NCI-H2227 (cell line): ENCODE data around the gene ENO2.

ENCODE experiments used
- DNase-seq: peaks from one replicate; lab custom pipeline; 2025; ENCODE audit not compliant: unreplicated experiment; lab: John Stamatoyannopoulos, UW

Gene ENO2

GRCh38 chr12:6946920-6947374 lies 32.6 kb downstream of the ENO2 start:
- DNase-seq, result no peak

DNA sequence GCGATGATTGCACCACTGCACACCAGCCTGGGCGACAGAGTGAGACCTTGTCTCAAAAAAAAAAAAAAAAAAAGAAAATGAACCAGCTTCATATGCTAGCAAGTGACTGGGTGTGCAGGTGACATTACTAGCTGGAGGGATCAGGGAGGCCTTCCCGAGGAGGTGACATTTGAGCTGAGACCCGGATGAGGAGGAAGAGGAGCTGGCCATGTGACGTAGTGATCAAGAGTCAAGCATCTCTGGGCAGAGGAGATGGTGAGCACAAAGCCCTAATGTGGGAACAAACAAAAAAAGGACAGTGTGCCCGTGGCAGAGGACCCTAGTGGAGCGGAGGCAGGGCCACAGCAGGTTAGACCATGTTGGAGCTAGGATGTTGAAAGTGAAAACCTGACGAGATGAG lies 33.2 kb downstream of the ENO2 start:
- DNase-seq, result no peak

- DNase-seq, result no peak
Measured at GRCh38 chr12:6948873-6949594, 34.7 kb downstream of the ENO2 start.

DNA sequence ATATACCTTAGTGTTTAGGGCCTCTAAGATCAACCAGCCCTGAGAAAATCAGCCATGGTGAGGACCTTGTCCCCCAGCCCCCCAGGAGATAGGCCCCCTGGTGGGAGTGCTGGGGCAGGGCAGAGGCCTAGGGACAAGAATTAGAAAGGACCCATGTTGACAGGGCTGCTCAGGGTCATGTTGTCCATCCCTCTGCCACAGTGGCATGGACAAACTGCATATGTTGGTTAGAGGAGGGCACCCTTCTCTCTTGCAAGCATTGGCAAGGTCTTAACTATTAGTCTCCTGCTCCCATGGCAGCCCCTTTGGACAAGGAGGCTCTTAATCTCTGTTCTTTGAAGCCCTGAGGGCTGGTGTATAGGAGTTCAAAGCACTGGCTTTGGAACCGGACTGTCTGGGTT lies 36.0 kb downstream of the ENO2 start:
- no peak for DNase-seq

- no peak for DNase-seq
Measured at GRCh38 chr12:6950811-6951540, 36.6 kb downstream of the ENO2 start, which contains the start of gene PTPN6. Gene PTPN6 (plus strand): TSS chr12:6951356. CDS start chr12:6951513, 157 bp downstream.

DNA sequence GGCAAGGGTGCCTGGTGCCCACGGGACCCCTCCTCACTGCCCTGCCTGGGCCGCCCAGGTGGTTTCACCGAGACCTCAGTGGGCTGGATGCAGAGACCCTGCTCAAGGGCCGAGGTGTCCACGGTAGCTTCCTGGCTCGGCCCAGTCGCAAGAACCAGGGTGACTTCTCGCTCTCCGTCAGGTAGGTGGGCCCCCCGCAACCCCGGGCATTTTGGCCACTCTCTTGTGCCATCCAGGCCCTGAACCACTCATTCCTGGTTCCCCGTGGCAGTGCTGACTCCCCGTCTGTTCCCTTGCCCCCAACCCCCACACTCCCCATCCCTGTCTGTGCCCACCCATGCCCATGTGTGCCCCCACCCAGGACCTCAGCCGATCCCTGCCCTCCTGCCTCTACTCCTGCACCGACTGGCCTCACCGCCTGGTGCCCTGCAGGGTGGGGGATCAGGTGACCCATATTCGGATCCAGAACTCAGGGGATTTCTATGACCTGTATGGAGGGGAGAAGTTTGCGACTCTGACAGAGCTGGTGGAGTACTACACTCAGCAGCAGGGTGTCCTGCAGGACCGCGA lies 37.3 kb downstream of the ENO2 start:
- no peak for DNase-seq

DNA sequence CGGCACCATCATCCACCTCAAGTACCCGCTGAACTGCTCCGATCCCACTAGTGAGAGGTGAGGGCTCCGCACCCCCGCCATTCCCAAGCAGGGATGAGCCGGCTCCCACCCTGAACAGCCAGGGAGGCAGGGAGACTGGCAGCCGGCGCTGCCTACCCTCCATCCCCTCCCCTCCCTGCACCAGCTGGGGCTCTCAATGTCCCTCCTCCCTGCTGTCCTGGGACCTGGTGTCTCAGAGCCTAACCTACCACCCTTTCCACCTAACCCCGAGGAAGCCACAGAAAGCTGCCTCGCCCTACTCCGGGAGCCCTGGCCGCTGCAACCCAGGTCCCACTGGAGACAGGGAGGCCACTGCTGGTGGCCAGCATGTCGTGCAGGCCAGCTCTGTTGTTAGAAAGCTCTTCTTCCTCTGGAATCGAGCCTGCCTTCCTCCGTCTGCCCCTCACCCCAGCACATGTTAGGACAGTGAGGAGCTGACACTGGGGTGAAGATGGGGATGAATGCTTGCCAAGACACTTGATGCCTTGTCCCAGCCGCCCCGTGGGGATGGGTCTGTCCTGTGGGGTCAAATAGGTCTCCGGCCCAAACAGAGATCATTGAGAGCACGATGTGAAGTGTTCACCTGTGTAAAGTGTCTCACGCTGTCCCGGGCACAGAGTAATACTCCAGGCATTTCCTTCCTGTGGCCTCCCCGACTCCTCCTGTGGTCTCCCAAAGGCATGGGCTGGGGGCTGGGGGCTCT lies 37.9 kb downstream of the ENO2 start:
- no peak for DNase-seq

- DNase-seq, result no peak
Measured at GRCh38 chr12:6952863-6953441, 38.6 kb downstream of the ENO2 start.

DNA sequence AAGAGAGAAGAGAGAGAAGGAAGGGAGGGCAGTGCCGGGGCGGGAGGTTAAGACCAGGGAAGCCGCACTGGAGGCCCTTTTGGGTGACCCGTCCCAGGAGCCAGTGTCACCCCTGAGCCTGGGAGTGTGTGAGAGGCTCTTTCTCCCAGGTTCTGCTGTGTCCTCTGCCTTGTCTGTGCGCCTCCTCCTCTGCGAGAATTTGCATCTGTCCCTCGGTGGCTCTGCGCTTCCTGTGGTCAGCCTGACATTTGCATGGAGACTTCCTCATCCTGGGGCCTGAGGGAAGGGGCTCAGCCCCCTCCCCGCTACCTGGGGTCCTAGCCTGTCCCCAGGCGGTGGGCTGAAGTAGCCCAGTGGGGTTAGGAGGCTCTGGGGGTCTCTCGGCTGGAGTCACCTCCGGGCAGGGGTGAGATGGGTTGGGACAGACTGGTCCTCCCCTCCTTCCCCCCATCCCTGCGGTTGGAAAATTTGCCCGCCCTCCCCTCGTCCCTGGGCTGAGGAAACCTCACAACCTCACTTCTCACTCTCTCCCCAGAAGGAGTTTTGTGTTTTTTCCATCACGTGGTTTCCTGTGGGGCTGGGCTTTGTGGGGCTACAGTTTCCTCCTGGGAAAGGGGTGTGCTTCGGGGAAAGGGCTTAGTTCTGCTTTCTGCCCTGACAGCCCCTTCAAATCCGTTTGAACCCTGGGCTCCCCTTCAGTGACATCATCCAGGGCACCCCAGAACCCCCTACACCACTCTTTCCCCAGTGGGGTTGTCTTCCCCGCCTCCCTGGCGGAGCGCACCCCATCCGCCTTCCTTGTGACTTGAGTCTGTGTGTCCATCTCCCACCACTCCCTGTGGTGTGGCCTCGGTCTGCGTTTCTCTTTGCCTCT lies 39.3 kb downstream of the ENO2 start:
- no peak for DNase-seq

DNA sequence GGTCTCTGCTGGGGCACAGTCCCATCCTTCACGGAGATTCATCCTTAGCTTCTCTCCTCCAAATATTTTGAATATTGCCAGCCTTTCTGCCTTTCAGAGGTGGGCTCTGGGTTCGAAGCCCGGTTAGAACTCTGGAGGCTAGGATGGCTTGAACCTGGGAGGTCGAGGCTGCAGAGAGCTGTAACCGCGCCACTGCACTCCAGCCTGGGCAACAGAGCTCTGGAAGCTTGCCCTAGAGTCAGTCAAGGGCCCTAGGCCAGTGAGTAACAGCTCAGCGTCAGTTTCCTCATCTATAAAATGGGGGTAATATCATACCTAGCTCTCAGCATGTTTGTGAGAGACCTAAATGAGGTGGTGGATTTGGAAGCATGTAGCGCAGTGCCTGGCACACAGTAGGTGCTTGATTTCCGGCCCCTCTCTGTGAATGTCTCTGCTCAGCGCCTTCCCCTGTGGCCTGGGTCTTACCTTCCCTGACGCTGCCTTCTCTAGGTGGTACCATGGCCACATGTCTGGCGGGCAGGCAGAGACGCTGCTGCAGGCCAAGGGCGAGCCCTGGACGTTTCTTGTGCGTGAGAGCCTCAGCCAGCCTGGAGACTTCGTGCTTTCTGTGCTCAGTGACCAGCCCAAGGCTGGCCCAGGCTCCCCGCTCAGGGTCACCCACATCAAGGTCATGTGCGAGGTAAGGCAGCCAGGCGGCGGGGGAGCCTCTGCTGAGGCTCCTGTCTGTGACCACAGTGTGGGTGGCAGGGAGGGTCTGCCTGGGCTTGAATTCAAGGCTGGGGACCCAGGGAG lies 40.1 kb downstream of the ENO2 start:
- no peak for DNase-seq

GRCh38 chr12:6955108-6956020 lies 41.0 kb downstream of the ENO2 start:
- no peak for DNase-seq

DNA sequence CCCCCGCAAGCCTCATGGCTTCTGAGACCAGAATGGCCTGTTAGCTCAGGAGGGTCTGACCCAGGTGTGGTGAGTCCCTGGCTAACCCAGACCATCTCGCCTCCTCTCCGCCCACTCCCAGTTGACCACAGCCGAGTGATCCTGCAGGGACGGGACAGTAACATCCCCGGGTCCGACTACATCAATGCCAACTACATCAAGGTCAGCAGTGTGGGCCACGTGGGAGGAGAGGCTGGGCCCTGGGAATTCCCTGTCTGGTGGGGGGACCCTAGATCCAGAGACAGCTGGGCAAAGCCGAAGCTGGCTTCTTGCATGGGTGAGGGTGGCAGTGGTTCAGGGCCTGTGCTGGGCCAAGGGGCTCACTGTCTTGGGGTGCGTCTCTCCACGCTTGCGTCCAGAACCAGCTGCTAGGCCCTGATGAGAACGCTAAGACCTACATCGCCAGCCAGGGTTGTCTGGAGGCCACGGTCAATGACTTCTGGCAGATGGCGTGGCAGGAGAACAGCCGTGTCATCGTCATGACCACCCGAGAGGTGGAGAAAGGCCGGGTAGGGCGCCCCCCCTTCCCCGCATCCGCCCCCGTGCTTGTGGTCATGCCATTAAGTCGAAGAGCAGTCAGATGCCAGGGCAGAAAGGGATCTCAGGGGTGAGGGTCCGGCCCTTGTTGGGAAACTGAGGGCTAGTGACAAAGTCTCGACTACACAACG lies 41.8 kb downstream of the ENO2 start:
- DNase-seq, result no peak

DNA sequence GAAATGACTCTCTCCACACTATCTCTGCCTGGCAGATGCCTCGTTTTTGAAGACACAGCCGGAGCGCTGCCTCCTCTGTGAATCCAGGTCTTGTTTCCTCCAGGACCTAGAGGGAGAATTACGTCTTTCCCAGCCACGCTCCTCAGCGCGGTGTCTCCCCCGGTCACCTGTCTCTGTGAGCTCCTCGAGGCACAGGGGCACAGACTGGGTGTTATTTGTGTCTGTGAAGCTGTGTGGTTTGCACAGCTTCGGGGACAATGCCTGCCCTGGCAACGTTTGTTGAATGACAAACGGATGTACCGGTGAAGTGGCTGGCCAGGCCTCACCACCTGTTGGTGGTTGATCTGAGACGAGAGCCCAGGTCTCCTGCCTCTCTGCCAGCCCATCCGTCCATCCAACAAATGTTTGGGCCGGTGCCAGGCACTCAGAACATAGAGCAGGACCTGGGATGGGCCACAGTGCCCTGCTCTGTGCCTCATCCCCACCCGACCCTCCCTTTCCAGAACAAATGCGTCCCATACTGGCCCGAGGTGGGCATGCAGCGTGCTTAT lies 42.8 kb downstream of the ENO2 start:
- DNase-seq, result no peak

- DNase-seq, result no peak
Measured at GRCh38 chr12:6957741-6958608, 43.6 kb downstream of the ENO2 start.

DNA sequence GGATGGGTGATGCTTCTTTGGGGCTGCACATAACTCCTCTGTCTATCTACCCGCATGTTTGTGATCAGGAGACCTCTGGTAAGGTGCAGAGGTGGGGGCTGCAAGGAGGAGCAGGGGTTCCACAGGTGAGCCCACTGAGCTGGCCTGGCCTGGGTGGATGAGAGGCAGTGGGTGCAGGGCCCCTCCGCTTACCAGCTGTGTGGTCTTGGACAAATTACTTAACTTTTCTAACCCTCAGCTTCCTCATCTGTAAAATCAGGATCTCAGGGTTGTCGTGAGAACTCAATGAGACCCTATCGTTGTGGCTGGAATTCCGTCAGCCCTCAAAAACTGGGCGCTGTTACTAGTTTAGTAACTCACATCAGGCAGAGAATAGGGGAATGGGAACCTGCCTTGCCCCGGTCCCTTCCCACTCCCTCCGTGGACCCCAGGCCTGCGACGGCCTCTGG lies 44.3 kb downstream of the ENO2 start:
- no peak for DNase-seq

DNA sequence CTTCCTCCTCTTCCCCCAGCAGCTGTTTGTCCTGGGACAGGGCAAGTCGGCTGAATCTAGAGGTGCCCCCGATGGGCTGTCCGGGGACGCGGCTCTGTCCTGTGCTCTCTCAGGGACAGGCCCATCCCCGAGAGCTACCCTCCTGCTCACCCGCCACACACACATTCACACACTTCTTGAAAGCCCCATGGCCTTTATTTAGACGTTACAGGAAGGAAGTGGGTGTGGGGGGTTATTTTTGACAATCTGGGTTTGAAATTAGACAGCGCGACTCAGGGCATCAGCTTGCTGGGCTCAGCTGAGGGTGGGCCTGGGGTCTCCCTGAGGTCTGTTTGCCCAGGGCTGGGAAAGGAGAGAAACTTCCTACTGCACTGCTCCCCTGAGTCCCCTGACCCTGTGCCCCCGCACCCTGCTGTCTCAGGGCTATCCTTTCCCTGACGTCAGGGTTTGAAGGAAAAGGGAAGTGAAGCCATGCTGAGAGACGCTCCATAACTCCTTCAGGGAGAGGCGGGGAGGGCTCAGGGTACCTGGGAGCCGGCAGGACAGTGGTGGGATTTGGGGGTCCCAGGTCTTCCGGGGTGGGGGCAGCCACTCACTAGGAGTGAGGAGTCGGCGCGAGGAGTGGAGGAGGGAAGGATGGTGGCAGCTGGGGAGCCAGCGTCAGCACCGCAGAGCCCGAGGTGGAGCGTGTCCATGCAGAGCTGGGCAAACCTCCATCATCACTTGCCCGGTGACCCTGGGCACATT lies 44.9 kb downstream of the ENO2 start:
- no peak for DNase-seq
